Tibial nerve (tissue), 4 donors: ENCODE results near the gene TMEM271.

Source experiments
- EP300 ChIP-seq, 2 donors: sonication (generic); formaldehyde crosslinking; IDR thresholded peaks; one replicate each; pipeline ENCODE4 v1.6.1; 2017; ENCODE audit warnings: antibody characterized with exemption in 2 of 2, mild to moderate bottlenecking in 1 of 2
- POLR2A ChIP-seq, 2 donors: fragments of 450-650 bp; IDR thresholded peaks; one replicate each; pipeline ENCODE4 v1.6.1; 2017; ENCODE audit warnings: antibody characterized with exemption in 2 of 2, mild to moderate bottlenecking in 2 of 2, moderate library complexity in 2 of 2
- TF ChIP-seq, protein P1 (sequence below), 5 experiments: fragments of 200-600 bp in 3 of 5; fragments of 450-650 bp in 2 of 5; sonication (generic) in 3 of 5; IDR thresholded peaks; one replicate each; pipeline ENCODE4 v1.5.1; 2016 to 2019; ENCODE audit warnings: antibody characterized with exemption in 5 of 5, mild to moderate bottlenecking in 3 of 5, moderate library complexity in 2 of 5

DNA sequence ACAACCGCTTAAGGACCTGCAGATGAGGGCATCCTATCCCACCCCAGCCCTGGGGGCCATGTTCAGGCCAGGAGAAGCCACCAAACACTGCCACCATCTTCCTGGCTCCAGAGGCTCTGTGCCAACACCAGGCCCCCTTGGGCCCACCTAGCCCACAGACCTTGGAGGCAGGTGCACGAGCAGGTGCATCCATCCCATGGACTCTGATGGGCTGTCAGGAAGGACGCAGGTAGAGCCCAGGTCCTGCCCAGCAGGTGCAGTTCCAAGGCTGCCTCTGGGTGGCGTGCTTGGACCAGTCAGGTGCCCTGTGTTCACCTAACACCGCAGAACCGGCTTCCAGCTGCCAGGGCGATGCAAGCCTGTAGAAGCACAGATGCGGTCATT, 26.5 kb upstream of the TMEM271 start:
- TF ChIP-seq POLR2A (IDR thresholded peaks at IDR 0.05) (no peak), EP300 (IDR thresholded peaks at IDR 0.05) (no peak)
- TF ChIP-seq, protein P1, sequence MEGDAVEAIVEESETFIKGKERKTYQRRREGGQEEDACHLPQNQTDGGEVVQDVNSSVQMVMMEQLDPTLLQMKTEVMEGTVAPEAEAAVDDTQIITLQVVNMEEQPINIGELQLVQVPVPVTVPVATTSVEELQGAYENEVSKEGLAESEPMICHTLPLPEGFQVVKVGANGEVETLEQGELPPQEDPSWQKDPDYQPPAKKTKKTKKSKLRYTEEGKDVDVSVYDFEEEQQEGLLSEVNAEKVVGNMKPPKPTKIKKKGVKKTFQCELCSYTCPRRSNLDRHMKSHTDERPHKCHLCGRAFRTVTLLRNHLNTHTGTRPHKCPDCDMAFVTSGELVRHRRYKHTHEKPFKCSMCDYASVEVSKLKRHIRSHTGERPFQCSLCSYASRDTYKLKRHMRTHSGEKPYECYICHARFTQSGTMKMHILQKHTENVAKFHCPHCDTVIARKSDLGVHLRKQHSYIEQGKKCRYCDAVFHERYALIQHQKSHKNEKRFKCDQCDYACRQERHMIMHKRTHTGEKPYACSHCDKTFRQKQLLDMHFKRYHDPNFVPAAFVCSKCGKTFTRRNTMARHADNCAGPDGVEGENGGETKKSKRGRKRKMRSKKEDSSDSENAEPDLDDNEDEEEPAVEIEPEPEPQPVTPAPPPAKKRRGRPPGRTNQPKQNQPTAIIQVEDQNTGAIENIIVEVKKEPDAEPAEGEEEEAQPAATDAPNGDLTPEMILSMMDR (IDR thresholded peaks at IDR 0.05) = peak in 2 of 5 experiments; percentile 18 to 20
